Measurements from ENCODE around the gene CMAS. TPM values are rescaled to one million over a fixed set of nuclear protein-coding genes. Genes with fewer than 3 reads are reported as not detected.
"Not testable (repeated sequence)": the region's sequence is repeated elsewhere in the genome, so short reads cannot be mapped to it uniquely, and the experiment has no call there.

Gene CMAS
- total RNA-seq, 1 donor from 2014 or later: 39.9 TPM

DNA sequence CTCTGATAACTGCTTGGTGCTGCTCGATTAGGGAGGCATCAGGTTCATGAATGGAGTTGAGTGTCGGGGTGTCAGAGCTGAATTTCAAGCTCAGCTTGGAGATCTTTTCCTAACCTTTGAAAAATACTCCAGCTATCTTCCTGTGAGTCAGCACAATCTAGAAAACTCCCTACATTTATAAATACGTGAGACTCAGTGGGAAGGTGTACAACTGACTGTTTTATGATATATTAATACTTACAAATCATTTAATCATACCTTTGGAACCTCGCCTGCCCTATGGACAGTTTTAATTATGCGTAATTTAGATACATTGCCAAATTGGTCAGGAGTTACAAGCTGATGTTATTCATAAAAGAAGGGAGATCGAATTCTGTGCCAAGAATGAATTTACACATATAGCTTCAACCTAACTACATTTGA lies 961 bp downstream of the CMAS start:
- intact Hi-C loops (cut with micrococcal nuclease): loop anchor here (1.0 to 10.0 kb wide), 6 partner anchors 390 to 610 kb away; partner anchors contain the start of genes C2CD5, GOLT1B, LDHB and PYROXD1

DNA sequence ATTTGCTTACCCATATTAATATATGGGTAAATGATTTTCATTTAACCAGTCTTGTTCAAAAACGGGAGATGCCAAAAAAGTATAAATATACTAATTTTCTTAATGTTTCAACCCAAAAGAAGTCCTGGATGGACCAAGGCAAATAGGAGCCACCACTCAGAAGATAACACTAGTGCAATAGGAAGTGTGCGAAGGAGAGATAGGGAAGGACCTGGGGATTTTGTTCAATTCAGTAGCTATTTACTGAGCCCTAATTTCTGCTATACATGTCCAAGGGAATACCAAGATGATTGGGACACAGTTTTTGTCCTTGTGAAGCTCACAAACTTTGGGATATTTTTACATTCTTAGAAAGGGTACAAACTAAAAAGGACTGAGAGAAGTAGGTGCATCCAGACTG lies 1.5 kb downstream of the CMAS start:
- intact Hi-C loops (cut with micrococcal nuclease): loop anchor here (2.0 to 10.0 kb wide), 4 partner anchors 433 to 610 kb away; partner anchors contain the start of genes GOLT1B, PYROXD1 and RECQL

DNA sequence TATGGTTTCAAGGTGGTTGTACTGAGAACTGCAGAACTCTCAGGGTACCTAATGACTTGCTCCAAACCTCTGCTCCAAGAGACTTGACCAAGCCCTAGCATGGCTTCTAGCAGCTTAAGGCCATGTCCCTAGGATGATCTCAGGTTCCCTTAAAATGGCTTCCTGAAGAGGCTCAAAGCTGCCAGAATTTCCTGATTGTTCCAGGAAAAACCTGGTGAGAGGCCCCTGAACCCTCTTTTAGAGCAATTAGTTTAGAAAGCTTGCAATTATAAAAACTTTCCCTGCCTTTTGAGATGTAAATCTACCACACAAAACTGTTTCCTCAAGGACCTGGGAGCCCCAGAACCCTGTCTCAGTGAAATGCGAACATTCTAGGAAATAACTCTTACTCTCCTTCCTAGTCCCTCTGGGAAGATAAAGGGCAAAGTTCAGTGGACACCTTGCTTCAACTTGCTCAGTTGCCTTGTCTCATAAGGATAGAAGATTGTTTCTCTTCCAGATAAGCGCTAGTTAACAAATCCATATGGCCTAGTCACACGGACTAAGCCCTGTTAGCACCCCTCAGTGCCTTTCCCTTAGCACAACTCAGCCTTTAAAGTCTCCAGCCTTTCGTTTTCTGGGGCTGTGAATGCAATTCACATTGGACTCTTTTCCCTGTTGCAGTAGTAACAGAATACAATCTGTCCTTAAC lies 2.5 kb downstream of the CMAS start:
- intact Hi-C loops (cut with micrococcal nuclease): loop anchor here (5.0 to 10.0 kb wide), 3 partner anchors 434 to 611 kb away; partner anchors contain the start of genes GOLT1B, PYROXD1 and RECQL

DNA sequence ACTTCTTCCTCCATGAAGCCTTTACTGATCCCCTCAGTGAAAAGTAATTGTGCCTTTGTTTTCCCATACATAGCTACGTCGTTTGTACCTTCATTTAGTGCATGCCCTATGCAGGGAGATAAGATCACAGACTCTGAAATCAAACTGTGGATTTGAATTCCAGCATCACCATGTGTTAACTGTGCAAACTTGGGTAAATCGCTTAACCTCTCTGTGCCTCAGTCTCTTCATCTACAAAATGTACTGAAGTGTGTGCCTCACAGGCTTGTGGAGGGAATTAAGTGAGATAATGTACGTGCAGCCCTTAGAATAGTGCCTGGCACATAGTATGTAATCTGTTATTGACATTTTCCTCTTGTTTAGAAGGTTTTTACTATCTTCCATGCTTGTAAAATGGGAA lies 4.1 kb downstream of the CMAS start:
- intact Hi-C loops (cut with micrococcal nuclease): no loop called here

DNA sequence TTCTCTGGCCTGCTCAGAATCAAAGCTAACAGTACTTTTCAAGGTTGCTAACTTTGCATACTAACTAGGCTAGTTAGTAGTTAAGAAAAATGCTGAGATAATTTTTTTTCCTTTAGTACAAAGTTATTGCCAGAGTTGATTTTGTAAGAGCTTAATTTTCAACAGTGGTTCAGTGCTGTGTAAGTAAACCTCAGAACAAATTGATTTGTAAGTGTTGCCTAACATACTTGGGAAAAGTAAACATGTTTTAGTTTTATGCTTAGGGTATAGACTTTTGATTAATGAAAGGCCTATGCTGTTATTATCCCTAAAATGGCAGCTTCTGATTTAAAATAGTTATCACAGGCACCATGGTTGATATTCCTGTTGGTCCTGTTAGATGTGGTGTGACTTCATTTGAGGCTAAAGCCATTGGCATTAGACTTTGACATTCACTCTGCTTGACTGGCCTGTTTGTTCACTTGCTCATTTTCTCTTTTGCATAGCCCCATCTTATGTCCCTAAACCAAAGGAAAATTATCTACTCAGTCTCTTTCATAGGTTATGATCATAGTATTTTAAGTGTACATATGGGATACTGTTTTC lies 5.2 kb downstream of the CMAS start:
- intact Hi-C loops (cut with micrococcal nuclease): no loop called here

DNA sequence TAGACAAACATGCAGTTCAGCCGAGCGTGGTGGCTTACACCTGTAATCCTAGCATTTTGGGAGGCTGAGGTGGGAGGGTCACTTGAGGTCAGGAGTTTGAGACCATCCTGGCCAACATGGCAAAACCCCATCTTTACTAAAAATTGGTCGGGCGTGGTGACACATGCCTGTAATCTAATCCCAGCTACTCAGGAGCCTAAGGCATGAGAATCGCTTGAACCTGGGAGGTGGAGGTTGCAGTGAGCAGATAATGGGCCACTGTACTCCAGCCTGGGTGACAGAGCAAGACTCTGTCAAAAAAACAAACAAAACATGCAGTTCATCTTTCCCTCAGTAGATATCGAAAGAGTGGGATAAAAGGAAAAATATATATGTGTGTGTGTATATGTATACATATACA lies 7.0 kb downstream of the CMAS start:
- intact Hi-C loops (cut with micrococcal nuclease): not testable (repeated sequence)

DNA sequence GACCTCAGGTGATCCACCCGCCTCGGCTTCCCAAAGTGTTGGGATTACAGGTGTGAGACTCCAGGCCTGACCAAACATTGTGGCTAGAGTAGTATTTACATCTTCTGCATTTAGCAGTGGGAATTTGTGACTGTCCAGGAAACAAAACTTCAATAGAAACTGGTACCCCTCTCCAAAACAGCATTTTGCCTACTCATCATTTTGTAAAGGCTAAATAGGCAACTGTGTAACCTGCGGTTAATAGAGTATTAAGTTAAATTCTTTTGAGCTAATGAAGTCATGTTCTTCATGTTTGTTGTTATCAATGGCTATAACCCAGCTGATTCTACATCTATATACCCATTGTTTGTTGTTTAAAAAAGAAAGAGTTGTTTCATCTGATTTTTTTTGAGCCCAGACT lies 8.1 kb downstream of the CMAS start:
- intact Hi-C loops (cut with micrococcal nuclease): no loop called here

DNA sequence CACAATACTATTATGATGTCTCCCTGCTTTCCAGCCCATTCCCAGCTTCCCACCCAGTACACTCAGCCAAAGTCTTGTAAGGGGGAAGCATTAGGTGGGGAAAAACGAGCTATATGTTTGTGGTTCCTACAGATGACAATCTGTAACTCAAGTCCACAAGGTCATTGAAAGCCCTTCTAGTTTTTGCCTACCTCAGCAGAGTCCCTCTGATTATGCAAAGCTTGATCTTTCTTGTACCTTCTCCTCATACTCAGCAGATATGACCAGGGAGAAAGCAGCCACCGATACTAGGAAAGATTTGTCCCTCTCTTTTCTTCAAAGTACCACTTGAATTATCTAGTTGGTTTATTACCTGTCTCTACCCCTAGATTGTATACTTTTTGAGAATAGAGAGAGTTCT lies 10.6 kb downstream of the CMAS start:
- intact Hi-C loops (cut with micrococcal nuclease): no loop called here

DNA sequence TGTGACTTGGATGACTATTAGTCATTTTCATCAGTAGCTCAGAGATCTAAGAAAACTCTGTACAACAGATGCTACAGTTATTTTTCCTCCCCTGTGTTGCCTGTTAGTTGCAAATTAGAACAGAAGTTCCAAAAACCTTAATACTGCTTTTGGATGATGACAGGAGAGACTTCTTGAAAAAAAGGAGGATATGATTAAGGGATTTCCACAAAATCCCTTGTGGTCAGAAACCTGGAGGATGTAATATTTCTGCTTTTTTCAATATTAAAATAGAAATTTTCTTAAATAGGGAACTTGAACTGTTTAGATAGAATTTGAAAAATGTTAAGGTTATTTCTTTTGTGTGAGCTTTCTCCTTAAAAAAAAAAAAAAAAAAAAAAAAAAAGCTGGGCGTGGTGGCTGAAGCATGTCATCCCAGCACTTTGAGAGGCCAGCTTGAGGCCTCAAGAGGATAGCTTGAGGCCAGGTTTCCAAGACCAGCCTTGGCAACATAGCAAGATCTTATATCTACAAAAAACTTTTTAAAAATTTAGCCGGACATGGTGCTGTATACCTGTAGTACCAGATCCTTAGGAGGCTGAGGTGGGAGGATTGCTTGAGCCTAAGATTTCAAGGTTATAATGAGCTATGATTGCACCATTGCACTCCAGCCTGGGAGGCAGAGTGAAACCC lies 14.1 kb downstream of the CMAS start:
- intact Hi-C loops (cut with micrococcal nuclease): no loop called here

DNA sequence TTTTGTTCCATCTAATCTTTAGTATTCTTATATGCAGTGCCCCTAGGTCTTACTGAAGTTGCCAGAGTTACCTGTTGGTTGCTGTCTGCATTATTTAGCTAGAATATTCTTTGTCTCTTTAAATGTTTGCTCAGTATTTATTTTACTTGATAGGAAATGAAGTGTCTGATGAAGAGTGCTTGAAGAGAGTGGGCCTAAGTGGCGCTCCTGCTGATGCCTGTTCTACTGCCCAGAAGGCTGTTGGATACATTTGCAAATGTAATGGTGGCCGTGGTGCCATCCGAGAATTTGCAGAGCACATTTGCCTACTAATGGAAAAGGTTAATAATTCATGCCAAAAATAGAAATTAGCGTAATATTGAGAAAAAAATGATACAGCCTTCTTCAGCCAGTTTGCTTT lies 18.9 kb downstream of the CMAS start:
- intact Hi-C loops (cut with micrococcal nuclease): no loop called here

DNA sequence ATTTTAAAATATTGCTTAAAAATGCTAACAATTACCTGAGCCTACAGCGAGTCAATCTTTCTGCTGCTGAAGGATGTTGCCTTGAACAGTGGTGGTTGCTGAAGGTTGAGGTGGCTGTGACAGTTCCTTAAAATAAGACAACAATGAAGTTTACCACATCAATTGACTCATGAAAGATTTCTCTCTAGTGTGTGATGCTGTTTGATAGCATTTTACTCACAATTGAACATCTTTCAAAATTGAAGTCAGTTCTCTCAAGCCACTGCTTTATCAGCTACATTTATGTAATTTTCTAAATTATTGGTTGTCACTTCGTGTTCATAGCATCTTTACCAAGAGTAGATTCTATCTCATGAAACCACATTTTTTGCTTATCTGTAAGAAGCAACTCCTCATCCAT lies 20.3 kb downstream of the CMAS start:
- intact Hi-C loops (cut with micrococcal nuclease): no loop called here

DNA sequence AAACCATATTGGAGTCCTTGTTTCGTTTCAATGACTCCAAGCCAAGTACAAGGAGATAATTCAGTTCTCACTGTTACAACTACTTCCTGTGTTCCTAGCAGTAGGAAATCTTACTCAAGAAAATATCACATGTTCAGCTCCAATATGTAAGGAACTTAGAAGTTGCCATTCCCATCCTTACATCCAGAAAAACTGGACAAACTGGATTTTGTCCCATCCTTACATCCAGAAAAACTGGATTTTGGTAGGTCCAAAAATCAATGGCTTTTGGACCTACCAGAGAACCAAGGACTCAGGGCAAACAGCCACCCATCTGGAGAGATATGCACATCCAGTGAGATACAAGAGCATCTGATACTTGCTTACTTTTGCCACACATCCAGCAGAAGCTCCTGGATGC lies 23.8 kb downstream of the CMAS start:
- intact Hi-C loops (cut with micrococcal nuclease): no loop called here

DNA sequence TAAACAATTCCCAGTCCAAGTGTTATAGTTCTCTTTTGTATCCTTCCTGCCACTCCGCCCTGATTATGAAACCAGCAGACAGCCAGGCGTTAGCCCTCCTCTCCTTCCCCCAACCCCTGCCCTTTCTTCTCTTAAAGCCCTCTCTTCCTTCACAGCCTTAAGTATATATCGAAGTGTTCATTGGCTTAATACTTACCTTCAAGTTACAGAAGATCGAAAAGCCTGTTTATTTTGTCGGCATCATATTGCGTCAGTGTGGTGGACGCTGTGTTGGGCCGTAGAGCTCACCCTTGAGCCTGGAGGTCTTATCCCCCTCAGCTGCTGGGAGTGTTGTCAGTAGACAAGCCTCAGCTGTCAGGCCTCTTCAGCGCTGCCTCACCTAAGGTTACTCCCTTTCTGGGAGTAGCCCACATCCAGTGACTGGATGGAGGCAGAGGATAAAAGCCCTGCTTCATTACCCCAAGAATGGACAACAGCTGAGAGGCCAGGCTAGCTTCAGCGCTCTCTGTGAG lies 36.2 kb downstream of the CMAS start:
- intact Hi-C loops (cut with micrococcal nuclease): no loop called here

DNA sequence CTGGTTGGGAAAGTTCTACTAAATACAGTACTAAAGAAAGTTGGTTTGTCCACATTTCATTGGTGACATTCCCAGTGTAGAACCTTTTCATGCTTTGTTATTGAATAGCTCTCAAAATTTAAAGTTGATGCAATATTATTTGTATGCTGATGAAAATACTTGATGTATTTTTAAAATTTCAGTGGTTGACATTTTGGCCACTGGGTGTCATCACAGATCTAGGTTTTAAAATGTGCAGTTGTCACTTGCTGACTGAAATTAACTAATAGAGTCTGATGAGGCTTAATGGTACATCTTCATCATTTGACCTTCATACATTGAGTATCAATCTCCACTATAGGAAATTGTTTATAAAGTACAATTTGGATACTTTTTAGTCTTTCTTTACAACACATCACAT lies 37.1 kb downstream of the CMAS start:
- intact Hi-C loops (cut with micrococcal nuclease): loop anchor here (1.0 kb wide), 2 partner anchors 360 to 377 kb away; no protein-coding TSS in a partner anchor

DNA sequence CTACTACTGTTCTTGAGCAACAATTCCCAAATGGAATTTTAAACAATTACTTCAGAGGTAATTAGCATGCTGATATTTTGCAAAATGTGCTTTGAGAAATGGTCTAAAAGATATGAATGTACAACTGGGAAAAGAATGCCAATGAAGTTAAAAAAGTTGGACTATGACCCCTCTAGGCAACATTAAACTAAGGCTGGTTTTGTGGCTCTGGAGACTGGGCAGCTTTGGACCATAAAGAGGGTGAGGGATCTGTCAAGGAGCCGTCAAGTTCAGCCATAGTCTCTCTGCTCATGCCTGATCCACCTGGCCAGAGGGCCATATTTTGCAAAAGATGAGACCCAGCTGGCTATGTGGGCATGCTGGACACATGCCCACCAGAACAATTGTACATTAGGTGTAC lies 38.8 kb downstream of the CMAS start:
- intact Hi-C loops (cut with micrococcal nuclease): no loop called here

DNA sequence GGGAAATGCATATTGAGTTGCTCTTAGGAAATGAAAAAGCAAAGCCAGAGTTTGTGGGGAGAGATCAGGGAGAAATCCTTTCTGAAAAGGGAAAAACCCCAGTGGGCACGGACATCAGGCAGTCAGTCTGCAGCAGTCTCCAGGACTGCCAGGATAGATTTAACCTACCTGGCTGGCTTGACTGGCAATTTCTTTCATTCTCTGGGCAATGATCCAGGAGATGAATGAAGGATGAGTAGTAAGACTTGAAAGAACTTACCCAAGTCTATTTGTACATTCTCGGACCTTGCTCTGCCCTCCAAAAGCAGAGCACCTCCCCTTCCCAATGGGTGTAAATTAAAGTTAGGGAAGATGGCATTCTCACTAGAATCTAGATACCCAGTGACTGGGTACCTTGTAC lies 42.9 kb downstream of the CMAS start:
- intact Hi-C loops (cut with micrococcal nuclease): no loop called here

DNA sequence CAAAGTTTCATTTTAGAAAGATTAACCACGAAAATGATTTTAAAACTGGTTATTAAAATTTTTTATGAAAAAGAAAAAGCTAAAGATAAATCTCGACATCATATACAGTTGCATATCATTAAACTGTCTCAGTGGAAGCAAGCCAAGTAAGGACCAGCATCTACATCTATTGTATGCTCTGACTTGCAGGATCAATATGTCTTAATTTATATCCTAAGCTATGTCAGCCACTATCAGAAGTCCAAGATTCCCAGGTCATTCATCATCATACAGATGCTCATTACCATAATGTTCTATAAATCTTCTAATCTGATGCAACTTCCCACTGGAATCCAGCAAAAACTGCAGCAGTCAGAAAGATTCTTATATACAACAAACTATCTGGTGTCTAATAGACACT lies 43.5 kb downstream of the CMAS start:
- intact Hi-C loops (cut with micrococcal nuclease): no loop called here

DNA sequence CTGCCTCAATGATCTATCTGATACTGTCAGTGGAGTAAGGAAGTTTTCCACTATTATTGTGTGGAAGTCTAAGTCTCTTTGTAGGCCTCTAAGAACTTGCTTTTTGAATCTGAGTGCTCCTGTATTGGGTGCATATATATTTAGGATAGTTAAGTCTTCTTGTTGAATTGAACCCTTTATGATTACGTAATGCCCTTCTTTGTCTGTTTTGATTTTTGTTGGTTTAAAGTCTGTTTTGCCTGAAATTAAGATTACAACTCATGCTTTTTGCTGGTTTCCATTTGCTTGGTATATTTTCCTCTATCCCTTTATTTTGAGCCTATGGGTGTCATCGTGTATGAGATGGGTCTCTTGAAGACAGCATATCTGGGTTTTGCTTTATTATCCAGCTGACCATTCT lies 53.0 kb downstream of the CMAS start:
- intact Hi-C loops (cut with micrococcal nuclease): not testable (repeated sequence)

DNA sequence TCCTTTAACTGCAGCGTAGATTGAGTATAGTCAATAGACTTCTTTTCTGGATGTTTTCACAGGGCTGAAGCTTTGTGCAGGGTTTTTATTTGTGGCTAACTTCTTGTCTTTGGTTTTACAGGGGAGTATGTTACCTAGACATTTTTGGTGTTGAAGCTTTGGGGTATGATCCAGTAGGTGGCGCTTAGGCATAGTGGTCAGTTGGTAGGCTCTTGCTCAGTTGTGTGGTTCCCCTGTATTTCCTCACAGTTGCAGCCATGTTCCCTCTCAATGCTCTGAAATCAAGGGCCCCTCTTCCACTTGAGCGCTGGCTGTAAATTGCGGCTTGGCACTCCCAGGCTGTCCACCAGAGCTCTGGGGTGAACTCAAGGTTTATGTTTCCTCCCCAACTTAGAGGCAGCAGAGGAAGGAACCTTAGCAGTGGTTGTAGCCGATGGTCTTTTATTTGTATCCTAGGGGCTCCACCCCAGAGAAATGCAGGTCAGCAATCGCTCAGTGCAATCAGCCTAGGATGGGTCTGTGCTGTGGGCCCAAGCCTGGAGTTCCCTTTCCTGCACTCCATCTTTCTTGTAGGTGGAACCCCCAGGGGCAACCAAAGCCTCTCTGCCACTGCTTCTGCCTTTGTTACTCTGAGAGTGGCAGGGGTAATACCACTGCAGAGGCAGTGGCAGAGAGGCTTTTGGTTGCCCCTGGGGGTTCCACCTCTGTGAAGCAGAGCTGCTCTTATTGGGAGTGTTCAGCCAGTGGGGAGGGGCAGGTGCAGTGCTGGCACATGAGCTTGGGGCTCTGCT lies 55.1 kb downstream of the CMAS start:
- intact Hi-C loops (cut with micrococcal nuclease): loop anchor here (1.0 to 5.0 kb wide), 3 partner anchors 234 to 356 kb away; no protein-coding TSS in a partner anchor

DNA sequence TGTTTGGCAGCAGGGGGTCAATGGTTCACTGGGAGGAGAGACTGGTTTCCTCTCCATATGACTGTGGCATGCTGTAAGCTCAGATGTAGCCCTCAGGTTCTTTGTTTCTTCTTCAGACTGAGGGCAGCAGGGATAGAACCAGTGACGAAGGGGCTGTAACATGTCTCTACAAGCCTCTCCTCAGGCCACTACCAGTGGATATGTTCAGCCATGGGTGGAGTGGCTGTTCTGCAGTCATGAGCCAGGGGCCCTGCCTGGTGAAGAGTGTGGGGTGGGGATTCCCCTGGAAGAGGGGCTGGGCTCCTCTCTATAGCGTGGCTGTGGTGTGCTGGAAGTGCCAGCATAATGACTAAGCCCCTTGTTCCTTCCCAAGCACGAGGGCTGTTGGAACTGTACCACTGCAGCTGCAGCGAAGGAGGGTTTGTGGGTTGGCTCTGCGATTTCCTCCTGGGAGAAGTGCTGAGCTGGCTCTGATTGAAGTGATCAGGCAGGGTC lies 55.8 kb downstream of the CMAS start:
- intact Hi-C loops (cut with micrococcal nuclease): loop anchor here (1.0 to 5.0 kb wide), 3 partner anchors 234 to 356 kb away; no protein-coding TSS in a partner anchor

DNA sequence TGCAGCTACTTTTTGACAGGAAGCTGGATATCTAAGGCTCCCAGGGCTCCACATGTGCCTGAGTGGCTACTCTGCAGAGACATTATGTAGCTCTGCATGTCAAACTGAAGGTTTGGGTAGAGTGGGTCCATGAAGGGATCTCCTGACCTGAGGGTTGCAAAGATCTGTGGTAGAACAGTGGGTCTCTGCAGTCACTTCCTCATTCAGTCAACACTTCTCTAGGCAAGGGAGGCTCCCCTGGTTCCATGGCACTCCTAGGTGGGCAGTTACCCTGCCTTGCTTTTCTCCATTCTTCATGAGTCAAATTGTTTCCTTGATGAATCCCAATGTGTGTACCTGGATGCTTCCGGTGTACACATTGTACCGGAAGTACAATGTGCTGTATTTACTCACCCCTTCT lies 57.4 kb downstream of the CMAS start:
- intact Hi-C loops (cut with micrococcal nuclease): loop anchor here (5.0 kb wide), 1 partner anchor 354 kb away; no protein-coding TSS in a partner anchor

Measured in T-helper 2 cell treated with Interferon-gamma antibody and Interleukin-4, amounts not matched to agents 100 ng/mL and 5 ng/mL, for 36 hours (primary cell).